Activated CD4-positive, alpha-beta T cell treated with anti-CD3 and anti-CD28 coated beads for 24 hours (primary cell): ENCODE measurements around the gene TTC7B.

Source experiments
- DNase-seq, 2 donors: peaks; one replicate each; pipeline ENCODE4 v3.0.0-alpha.2; 2020; ENCODE audit warnings: low read depth in 2 of 2

The TTC7B gene

GRCh38 chr14:90558983-90559590, 257.1 kb downstream of the TTC7B start:
- DNase-seq: no peak

DNA sequence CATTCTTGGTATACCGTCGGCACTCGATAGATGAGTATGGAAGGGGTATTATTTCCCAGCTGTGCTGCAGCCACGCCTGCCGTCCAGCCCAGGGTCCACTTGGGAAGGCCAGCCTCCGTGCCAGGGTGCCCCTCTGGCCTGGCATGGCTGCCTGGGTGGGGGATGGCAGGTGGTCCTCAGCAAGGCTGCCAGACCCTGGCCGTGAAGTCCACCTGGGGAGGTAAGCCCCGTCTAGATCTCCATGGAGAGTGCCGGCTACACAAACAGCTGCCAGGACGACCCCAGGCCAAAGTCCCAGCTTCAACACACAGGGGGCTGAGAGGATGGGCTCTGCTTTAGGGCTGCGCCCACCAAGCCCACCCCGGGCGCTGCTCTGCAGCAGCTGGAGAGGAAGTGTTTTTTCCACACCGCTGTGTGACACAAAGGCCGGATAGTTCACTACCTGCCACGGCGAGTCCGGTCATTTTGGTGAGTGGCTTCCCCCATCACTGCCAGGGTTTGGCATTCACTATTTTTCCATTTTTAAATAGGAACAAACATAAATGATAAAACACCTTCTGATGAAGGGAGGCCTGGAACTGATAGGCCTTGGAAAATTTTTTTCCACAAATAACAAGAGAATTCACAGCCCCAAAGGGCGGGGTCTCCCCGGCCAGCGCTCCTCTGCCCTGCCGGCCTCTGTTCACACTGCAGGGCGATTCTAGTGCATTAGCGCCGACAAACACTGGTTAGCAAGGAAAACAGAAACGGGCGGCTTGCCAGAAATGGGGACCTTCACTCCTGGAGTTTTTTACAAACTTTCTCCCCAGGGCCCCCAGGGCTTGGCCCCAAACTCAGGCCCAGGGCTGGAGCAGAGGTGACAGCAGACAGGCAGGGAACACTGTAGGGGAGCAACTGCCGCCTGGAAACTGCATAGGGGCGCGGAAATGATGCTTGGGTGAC, 257.9 kb downstream of the TTC7B start:
- DNase-seq: no peak

- no peak for DNase-seq
Observed at GRCh38 chr14:90557516-90557915, 258.7 kb downstream of the TTC7B start.

DNA sequence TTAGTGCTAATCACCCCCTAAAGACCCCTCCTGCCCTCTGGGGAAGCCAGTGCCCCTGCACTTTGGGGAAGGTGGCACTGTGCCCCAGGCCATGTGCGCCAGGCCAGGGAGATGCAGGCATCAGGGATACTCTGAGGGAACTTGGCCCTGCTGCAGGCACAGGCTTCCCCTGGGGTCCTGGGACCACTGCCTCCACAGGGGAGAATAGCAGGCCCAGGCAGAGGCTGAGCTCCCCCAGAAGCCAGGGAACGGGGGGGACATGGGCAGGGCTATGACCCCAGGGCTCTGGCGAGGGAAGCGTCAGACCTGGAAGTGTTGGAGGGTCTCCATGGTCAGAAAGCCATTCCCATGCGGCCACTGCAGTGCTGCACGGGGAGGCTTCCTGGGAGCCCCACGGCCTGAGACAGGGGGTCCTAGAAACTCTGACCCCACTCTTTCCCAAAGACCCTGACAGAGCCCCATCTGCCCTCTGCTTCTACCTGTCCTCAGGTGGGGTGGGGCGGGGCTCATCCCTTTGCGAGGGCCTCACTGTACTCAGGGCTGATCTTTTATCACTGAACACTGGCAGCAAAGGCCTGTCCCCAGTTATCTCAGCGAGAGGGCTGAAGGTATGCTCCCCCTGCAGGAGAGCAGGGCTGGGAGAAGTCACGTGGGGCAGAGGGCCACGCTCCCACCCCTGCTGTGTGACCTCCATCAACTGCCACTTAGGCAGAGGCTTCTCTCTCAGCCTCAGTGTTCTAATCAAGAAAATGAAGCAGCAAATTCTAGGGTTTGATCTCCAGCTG, 259.4 kb downstream of the TTC7B start:
- no peak for DNase-seq

GRCh38 chr14:90556012-90556477, 260.2 kb downstream of the TTC7B start:
- no peak for DNase-seq

DNA sequence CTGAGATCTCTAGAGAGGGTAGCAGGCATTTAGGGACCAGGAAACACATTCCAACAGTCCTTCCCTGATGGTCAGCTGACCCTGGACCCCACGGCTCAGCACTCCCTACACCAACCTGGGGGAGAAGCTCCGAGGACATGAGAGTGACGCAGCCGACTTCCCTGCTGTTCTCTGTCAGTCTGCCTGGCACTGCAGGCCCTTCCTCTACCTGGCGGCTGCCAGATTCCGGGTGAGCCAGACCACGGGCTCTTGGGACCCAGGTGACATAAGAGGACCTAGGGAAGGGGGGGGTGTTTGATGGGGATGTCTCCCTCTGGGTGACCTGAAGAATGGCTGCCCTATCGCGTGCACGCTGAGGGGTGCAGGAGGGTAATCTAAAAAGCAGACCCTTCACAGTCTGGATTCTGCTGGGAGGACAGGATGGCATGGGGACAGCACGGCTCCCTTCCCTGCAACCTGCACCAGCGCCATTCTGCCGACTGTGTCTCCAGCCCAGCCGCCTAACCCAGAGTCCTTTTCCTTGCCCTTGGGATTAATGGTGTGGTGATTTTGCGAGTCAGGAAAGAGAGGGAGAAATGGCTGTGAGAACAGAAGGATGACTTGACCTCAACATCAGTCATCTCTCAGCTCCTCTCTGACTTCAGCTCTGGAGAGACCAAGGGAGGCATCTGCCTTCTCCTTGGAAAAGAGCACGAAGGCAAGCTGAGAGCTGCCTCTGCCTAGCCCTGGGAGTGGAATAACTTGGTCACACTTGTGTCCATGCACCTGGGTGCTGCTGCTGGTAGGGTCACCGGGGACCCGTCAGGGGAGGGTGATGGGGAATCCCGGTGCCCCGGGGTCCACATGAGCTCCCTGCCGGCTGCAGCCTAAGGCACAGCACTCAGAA, 260.9 kb downstream of the TTC7B start:
- DNase-seq: no peak

DNA sequence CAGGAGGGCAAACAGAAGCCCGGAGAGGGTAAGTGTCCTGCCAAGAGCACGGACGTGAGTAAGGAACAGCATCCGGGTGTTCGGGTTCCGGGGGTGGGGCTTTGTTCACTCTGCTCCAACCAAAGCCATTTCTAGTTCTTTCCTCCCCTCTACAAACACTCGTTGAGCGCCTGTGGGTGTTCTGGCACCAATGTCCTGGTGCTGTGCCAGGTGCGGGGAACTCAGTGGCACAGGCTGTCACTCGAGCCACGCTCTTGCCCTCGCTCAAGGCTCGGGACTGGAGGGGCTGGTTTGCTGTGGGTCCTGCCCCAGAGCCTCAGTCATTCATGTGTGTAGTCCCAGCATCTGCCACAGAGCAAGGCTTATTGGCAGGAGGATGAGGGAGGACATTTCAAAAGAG, 261.9 kb downstream of the TTC7B start:
- no peak for DNase-seq

DNA sequence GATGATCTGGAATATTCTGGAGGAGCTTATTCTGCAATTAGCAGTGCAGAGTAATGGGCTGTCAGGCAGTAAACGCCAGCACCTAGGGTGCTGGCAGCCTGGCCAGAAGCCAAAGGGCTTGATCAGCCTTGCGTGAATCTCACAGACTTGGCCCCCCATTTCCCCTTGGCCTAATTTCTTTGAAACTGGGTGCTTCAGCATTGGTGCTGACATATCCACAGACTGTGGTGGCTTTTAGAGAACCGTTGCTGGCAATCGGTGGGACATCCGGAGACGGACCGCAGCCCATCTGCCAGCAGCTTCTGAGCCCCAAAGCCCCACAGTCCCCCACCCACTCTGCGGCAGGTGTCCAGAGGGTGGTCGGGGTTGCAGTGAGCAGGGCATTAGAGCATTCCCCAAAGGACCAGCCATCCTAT, 262.3 kb downstream of the TTC7B start:
- DNase-seq: no peak

DNA sequence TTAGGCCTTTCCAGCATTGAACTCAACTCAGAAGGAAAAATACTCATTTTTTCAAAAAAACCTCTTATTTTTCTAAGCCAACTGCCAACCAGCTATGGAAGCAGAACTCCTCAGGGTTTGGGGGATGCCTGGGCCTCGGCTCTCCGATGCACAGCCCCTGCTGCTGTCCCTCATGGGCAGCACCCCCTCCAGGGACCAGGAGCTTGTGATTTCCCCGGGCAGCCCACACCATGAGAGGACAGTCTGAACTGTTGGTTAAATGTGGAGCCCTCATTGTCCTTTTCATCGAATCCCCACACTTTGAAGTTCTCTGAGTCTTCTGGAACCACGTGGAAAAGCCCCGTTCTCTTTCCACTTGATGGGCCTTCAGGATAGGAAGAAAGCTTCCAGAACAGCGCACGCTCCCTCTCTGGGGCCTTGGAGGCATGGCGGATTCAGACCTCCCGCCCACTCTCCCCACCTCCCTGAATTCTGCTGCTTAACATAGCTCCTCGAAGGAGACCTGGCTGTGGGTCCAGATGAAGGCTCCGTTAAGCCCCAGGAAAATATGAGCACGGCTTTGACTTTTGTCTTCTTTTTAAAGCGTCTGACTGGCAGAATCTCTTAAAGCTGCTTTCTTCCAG, 262.8 kb downstream of the TTC7B start:
- no peak for DNase-seq

- DNase-seq: no peak
Observed at GRCh38 chr14:90552465-90553297, 263.5 kb downstream of the TTC7B start.

- DNase-seq: no peak
Observed at GRCh38 chr14:90551733-90552464, 264.3 kb downstream of the TTC7B start.

GRCh38 chr14:90551070-90551704, 265.0 kb downstream of the TTC7B start:
- DNase-seq: no peak

GRCh38 chr14:90549794-90550641, 266.2 kb downstream of the TTC7B start:
- DNase-seq: no peak

DNA sequence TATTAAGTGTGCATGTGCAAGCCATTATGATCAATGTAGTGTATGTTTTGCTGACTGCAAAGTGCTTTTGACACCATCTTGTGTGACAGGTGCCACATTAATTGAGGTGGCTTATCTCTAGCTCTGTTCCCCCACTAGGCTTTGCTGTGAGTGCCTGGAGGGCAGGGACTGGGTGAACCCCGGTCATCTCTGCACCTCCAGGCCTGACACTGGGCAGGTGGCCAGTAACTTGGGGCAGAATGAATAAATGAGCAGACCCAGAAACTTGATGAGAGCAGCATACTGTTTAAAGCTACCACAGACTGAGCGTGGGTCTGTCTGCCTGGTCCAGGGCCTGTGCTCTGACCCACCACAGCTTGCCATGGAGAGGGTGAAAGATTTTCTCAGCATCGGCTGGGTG, 267.8 kb downstream of the TTC7B start:
- no peak for DNase-seq

DNA sequence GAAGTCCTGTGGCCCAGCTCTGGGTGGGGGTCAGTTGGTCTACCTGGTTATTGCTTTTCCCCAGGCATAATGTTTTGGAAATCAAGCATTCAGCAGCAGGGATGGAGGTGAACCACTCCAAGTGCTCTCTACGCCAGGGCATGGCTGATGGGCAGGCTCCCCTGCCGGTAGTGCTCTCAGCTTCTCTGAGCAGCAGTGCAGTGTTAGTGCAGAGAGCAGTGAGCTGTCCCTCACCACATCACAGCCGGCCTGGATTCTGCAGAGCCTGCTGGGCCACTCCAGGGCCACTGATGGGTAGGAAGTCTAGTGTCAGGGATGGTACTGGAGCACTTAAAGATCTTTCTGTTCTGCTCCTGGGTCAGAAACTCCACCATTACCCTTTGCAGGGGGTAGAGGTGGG, 268.3 kb downstream of the TTC7B start:
- no peak for DNase-seq

DNA sequence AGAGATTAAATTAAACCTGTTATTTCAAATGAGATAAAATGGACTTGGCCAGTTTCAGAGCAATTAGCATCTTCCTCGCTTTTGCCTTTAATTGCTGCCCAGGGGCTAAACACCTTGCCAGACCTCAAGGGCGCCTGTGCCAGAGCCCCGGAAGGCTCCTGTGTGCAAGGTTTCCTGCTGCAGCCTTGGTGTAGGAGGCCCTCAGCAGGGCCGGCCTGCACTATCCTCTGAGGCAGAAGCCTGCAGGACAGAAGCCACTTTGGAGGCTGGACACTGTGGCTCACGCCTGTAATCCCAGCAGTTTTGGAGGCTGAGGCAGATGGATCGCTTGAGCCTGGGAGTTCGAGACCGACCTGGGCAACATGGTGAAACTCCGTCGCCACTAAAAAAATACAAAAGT, 269.0 kb downstream of the TTC7B start:
- no peak for DNase-seq

- no peak for DNase-seq
Observed at GRCh38 chr14:90546767-90547166, 269.5 kb downstream of the TTC7B start.
